Sigmoid colon (tissue), 7 donors: Measurements from ENCODE around the gene ZNF304. TPM values are rescaled to one million over a fixed set of nuclear protein-coding genes. Genes with fewer than 3 reads are reported as not detected.

Experiments used
- DNase-seq: peaks from one replicate; pipeline ENCODE4 v3.0.0-alpha.2; 2019
- H3K27ac ChIP-seq, 4 donors: fragments of 200-600 bp; sonication (generic); one replicate each; pipeline ENCODE4 v1.5.1; 2016 to 2019; ENCODE audit warnings: mild to moderate bottlenecking in 1 of 4
- H3K27me3 ChIP-seq, 3 donors: fragments of 200-600 bp; sonication (generic); one replicate each; pipeline ENCODE4 v1.5.1; 2019; ENCODE audit warnings: mild to moderate bottlenecking in 1 of 3
- H3K36me3 ChIP-seq, 4 donors: fragments of 200-600 bp; sonication (generic); one replicate each; pipeline ENCODE4 v1.5.1; 2016 to 2019
- H3K4me1 ChIP-seq, 4 donors: fragments of 200-600 bp; sonication (generic); one replicate each; pipeline ENCODE4 v1.5.1; 2017 to 2019
- H3K4me3 ChIP-seq, 4 donors: fragments of 200-600 bp; sonication (generic); one replicate each; pipeline ENCODE4 v1.5.1; 2017 to 2019; ENCODE audit warnings: mild to moderate bottlenecking in 2 of 4, moderate library complexity in 1 of 4
- H3K9me3 ChIP-seq, 4 donors: fragments of 200-600 bp in 3 of 4; sonication (generic) in 3 of 4; one replicate each; pipeline versions ENCODE4 v1.5.1 to v1.6.1; 2013 to 2019
- EP300 ChIP-seq, 4 donors: sonication (generic); formaldehyde crosslinking; IDR thresholded peaks; one replicate each; pipeline ENCODE4 v1.6.1; 2017; ENCODE audit warnings: antibody characterized with exemption in 4 of 4
- POLR2A ChIP-seq, 2 donors: fragments of 450-650 bp; IDR thresholded peaks; one replicate each; pipeline ENCODE4 v1.6.1; 2016; ENCODE audit warnings: antibody characterized with exemption in 2 of 2, mild to moderate bottlenecking in 2 of 2, moderate library complexity in 2 of 2
- POLR2AphosphoS5 ChIP-seq, 4 donors: sonication (generic); formaldehyde crosslinking; IDR thresholded peaks; one replicate each; pipeline ENCODE4 v1.6.1; 2017; ENCODE audit warnings: antibody characterized with exemption in 4 of 4
- WGBS, 2 donors: extraction: QIAGEN DNeasy Blood & Tissue Kit; methylation state at CpG; one replicate each; pipeline ENCODE4 v1.1.7; 2013; 5-methylcytosine and 5-hydroxymethylcytosine counted together
- intact Hi-C: fragments of 100-400 bp; cut with DNase I; formaldehyde crosslinking; loops from one replicate; pipeline ENCODE4 v1.15.1; 2023
- polyA plus RNA-seq, 3 donors: library from polyadenylated mRNA; stranded (reverse); fragments of 200-250 nt; gene quantifications; one replicate each; pipeline ENCODE4 v1.2.3, GENCODE V29; 2013
- total RNA-seq, 4 donors: library from RNA; depleted of rRNA; stranded (reverse); fragments of >200 nt; gene quantifications; one replicate each; pipeline ENCODE4 v1.1.0, GENCODE V29; 2016
- TF ChIP-seq, protein P1 (sequence below), 4 experiments: fragments of 450-650 bp in 3 of 4; fragments of 200-600 bp in 1 of 4; IDR thresholded peaks; one replicate each; pipeline ENCODE4 v1.5.1; 2016 to 2019; ENCODE audit warnings: antibody characterized with exemption in 4 of 4, mild to moderate bottlenecking in 3 of 4, moderate library complexity in 2 of 4
- donor health status: healthy with polysubstance abuse.
- donor health status: Bipolar disorder and iron deficiency.
- donor health status: healthy.

The ZNF304 gene
- total and polyA plus RNA-seq, 7 donors, result 0.92 to 9.6 (median 7.1) TPM

DNA sequence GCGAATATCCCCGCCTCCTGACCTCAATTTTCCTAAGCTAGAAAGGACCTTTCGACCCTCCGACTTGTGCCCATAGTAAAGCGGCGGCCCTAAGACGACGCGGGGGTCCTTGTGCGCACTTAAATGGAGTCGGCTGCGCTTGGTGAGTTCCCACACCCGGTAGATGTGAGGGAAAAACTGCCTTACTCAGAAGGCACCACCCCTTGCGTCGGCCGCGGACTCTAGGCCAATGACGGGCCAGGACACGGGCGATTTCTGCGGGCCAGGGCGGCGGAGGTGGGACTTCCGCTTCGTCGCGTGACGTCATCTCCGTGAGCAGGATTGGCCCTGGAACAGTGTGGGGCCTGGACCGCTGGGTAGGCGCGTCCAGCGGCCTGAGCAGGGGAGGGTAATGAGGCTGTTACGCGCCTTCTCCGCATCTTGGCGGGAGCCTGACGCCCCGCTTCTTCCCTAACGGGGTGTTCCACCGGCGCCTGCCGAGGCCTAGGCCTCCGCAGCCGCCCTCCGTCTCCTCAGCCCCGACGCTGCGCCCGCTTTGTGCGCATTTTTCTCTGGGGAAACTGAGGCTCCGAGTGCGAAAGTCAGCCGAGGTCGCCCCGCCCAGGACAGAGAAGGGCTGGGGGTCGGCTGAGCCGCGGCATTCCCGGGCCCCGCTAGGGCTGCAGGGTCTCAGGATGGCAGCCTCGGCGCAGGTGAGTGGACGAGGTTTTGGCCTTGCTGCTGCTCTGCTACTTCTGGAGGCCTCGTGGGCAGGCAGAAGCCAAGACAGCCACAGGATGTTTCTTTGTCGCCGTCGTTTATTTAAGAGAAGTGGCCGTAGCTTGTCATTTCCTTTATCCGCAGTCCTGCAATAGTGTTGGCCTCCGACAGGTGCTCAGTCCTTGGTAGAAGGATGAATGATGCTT, 30.6 kb upstream of the ZNF304 start, which contains the start of gene ZNF543:
TSS of gene ZNF543 (plus strand) at position 293 of the 905 bp plus-strand sequence. CDS start at position 675, 382 bp downstream.
- DNase-seq, result peak; percentile 98
- H3K27me3 ChIP-seq, result no peaks in the 10 kb centered on the region
- intact Hi-C loops, result loop anchor here (2.0 to 5.0 kb wide), 2 partner anchors 40 to 42 kb away; partner anchors contain the start of genes TRAPPC2B, ZNF460 and ZNF547
- peaks cover 11 to 26% (median 22%) of the 10 kb centered on the region in 4 donors for H3K36me3 ChIP-seq
- 1 to 2% methylated on average over 71 of the region's 71 CpGs for WGBS, 2 donors
- peak within 1 kb of the TSS; percentile 83 to 92 (median 85) for H3K27ac ChIP-seq
- peak within 1 kb of the TSS; percentile 64 to 94 (median 68) for H3K4me3 ChIP-seq
- H3K4me1 ChIP-seq, result peaks cover 0 to 24% (median 15%) of the 10 kb centered on the region in 4 donors
- TF ChIP-seq POLR2A (IDR thresholded peaks at IDR 0.05) (peak; percentile 44 to 65), EP300 (IDR thresholded peaks at IDR 0.05) (no peak), POLR2AphosphoS5 (IDR thresholded peaks at IDR 0.05) (peak; percentile 73 to 92 (median 90))
- TF ChIP-seq, protein P1, sequence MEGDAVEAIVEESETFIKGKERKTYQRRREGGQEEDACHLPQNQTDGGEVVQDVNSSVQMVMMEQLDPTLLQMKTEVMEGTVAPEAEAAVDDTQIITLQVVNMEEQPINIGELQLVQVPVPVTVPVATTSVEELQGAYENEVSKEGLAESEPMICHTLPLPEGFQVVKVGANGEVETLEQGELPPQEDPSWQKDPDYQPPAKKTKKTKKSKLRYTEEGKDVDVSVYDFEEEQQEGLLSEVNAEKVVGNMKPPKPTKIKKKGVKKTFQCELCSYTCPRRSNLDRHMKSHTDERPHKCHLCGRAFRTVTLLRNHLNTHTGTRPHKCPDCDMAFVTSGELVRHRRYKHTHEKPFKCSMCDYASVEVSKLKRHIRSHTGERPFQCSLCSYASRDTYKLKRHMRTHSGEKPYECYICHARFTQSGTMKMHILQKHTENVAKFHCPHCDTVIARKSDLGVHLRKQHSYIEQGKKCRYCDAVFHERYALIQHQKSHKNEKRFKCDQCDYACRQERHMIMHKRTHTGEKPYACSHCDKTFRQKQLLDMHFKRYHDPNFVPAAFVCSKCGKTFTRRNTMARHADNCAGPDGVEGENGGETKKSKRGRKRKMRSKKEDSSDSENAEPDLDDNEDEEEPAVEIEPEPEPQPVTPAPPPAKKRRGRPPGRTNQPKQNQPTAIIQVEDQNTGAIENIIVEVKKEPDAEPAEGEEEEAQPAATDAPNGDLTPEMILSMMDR (IDR thresholded peaks at IDR 0.05), result no peak
- H3K9me3 ChIP-seq, result peaks cover 0 to 7% (median 2%) of the 10 kb centered on the region in 4 donors

DNA sequence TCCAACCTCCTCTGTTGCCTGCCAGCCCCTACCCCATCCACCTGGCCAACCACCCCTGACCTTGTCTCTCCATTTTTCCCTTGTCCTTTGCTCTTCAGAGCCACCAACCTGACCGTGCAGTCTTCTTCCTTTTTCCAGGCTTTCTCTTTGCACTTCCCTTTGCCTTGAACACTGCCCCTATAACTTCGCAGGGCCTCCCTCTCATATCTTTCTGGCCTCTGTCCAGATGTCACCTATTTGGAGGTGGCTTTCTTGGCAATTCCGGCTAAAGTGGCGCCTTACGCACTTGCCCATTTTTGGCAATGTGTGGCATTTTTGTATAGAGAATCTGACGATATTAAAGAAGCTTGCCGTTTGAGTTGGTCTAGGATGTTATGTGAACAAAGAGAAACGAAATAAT, 30.0 kb upstream of the ZNF304 start:
- DNase-seq, result no peak
- H3K9me3 ChIP-seq, result peaks cover 0 to 8% (median 4%) of the 10 kb centered on the region in 4 donors
- H3K27me3 ChIP-seq, result no peaks in the 10 kb centered on the region
- peaks cover 11 to 33% (median 28%) of the 10 kb centered on the region in 4 donors for H3K36me3 ChIP-seq
- peak overlapping the region; percentile 83 to 92 (median 85) for H3K27ac ChIP-seq
- peak overlapping the region; percentile 64 to 94 (median 68) for H3K4me3 ChIP-seq
- intact Hi-C loops, result loop anchor here (2.0 to 5.0 kb wide), 2 partner anchors 40 to 41 kb away; partner anchors contain the start of genes TRAPPC2B, ZNF460 and ZNF547
- H3K4me1 ChIP-seq, result peaks cover 0 to 24% (median 15%) of the 10 kb centered on the region in 4 donors
- TF ChIP-seq POLR2A (IDR thresholded peaks at IDR 0.05) (no peak), EP300 (IDR thresholded peaks at IDR 0.05) (no peak), POLR2AphosphoS5 (IDR thresholded peaks at IDR 0.05) (no peak)
- TF ChIP-seq, protein P1 (IDR thresholded peaks at IDR 0.05), result no peak
- 41 to 53% methylated on average over 8 of the region's 8 CpGs for WGBS, 2 donors

DNA sequence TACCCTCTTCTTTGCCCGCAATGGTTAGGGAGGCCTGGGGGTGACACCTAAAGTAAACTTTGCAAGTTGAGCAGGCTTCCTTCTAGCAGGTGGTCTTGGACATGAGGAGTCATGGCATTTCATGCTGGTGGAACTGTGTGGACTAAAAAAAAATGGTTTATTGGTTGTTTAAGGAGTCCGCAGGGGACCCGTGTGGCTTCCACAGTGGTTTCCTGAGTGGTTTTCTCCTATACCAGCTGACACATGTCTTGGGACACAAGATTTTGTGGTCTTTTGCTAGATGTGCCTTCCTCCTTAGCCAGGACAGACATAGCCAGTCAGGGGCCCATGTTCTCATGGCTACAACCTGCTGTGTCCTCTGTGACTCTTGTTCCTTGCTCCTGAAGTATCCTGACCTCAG, 29.3 kb upstream of the ZNF304 start:
- TF ChIP-seq EP300 (IDR thresholded peaks at IDR 0.05), result no peak
- no peak for DNase-seq
- intact Hi-C loops, result loop anchor here (2.0 to 5.0 kb wide), 2 partner anchors 41 kb away; partner anchors contain the start of genes TRAPPC2B, ZNF460 and ZNF547
- H3K27me3 ChIP-seq, result no peaks in the 10 kb centered on the region
- WGBS, 2 donors, result 61 to 89% methylated on average over 3 of the region's 3 CpGs
- H3K4me3 ChIP-seq, result peak overlapping the region in 2 of 4 donors; percentile 69 to 94
- peaks cover 17 to 39% (median 35%) of the 10 kb centered on the region in 4 donors for H3K36me3 ChIP-seq
- H3K27ac ChIP-seq, result peak overlapping the region in 1 of 4 donors; percentile 92
- H3K4me1 ChIP-seq, result peaks cover 0 to 24% (median 15%) of the 10 kb centered on the region in 4 donors
- peaks cover 3 to 8% (median 5%) of the 10 kb centered on the region in 4 donors for H3K9me3 ChIP-seq

DNA sequence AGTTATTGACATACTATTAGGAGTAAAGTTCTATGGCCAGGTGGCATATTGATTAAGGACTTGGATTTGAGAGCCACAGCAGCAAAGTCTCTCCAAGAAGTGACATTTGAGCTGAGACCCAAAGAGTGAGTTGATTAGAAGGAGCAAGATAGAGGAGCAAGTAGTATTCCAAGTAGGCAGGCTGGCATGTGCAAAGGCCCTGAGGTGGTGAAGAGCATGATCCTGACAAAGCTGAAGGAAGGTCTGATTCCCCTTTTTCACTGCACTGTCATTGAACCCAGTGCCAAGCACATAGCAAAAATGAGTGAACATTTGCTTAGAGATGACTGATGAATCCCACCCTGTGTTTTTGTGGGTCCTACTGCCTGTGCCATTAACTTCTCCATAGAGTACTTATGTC, 26.1 kb upstream of the ZNF304 start:
- DNase-seq, result no peak
- intact Hi-C loops, result loop anchor here (5.0 kb wide), 1 partner anchor 37 kb away; the partner anchor contains the start of genes TRAPPC2B and ZNF547
- TF ChIP-seq, protein P1 (IDR thresholded peaks at IDR 0.05), result no peak
- TF ChIP-seq POLR2A (IDR thresholded peaks at IDR 0.05) (no peak), EP300 (IDR thresholded peaks at IDR 0.05) (no peak), POLR2AphosphoS5 (IDR thresholded peaks at IDR 0.05) (no peak)
- Histone ChIP-seq H3K9me3 (peaks cover 17 to 23% (median 19%) of the 10 kb centered on the region in 4 donors), H3K4me1 (peaks cover 0 to 20% (median 15%) of the 10 kb centered on the region in 4 donors), H3K27ac (no peak overlapping the region), H3K36me3 (peaks cover 43 to 70% (median 60%) of the 10 kb centered on the region in 4 donors), H3K27me3 (no peaks in the 10 kb centered on the region), H3K4me3 (no peak overlapping the region)

DNA sequence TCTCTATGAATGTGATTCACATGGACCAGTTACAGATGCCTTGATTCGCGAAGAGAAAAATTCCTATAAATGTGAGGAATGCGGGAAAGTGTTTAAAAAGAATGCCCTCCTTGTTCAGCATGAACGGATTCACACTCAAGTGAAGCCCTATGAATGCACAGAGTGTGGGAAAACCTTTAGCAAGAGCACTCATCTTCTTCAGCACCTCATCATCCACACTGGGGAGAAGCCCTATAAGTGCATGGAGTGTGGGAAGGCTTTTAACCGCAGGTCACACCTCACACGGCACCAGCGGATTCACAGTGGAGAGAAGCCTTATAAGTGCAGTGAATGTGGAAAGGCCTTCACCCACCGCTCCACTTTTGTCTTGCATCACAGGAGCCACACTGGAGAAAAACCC, 23.1 kb upstream of the ZNF304 start:
- Histone ChIP-seq H3K36me3 (peaks cover 43 to 90% (median 60%) of the 10 kb centered on the region in 4 donors), H3K27ac (no peak overlapping the region), H3K9me3 (peaks cover 16 to 25% (median 20%) of the 10 kb centered on the region in 4 donors), H3K27me3 (no peaks in the 10 kb centered on the region), H3K4me3 (no peak overlapping the region), H3K4me1 (no peaks in the 10 kb centered on the region)
- intact Hi-C loops, result no loop called here
- no peak for DNase-seq
- TF ChIP-seq POLR2A (IDR thresholded peaks at IDR 0.05) (no peak), POLR2AphosphoS5 (IDR thresholded peaks at IDR 0.05) (no peak), EP300 (IDR thresholded peaks at IDR 0.05) (no peak)
- TF ChIP-seq, protein P1 (IDR thresholded peaks at IDR 0.05), result no peak
- WGBS, 2 donors, result 97 to 98% methylated on average over 8 of the region's 8 CpGs
